Measurements from ENCODE around the gene ITGB2.
"Not testable (repeated sequence)": the region's sequence is repeated elsewhere in the genome, so short reads cannot be mapped to it uniquely, and the experiment has no call there.

The ITGB2 gene

DNA sequence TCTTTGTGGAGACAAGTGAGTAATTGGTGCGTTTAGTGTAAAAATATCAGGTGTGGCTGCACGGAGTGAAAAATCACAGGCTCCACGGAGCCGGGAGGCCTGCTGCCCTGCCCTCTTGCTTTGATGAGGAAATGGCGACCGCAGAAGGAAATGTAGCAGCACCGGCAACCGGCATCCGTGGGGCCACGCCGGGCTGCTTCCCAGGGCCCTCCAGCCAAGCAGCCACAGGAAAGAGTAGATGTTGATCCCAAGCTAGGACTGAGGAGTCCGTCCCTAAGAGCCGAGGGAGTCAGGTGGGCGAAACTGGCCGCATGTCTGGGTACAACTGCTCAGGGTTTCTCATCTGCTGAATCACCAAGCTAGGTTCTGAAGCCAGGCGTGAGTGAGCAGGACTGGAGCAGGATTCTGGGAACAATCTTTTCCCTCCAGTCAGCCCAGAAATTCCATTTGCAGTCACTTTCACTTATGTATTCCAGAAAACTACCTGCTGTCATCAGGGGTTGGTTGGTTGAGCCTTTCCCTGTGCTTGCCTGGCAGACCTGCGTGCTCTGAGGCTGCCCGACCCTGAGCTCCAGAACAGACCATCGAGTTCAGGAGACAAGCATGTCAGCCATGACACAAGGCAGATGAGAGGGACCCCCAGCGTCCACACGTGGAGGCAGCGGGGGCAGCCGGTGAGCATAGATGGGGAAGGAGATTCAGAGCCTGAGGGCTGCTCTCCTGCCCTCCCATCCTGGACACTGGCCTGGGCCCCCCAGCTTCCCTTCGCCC, 5.8 kb upstream of the ITGB2 start:
- DNase-seq: peak in 2 of 3 donors; percentile 58 to 63

DNA sequence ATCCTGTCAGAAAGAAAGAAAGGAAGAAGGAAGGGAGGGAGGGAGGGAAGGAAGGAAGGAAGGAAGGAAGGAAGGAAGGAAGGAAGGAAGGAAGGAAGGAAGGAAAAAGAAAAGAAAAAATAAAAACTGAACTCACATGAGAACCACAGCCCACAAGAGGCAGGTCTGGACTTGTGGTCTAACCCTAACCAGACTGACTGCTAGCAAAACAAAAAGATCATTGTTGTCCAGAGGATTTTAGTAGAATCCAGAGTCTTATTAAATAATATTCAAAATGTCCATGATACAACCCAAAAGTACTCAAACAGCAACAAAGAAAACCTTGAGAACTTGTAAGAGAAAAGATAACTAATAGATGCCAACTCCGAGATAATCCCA, 4.7 kb upstream of the ITGB2 start:
- DNase-seq: no peak

DNA sequence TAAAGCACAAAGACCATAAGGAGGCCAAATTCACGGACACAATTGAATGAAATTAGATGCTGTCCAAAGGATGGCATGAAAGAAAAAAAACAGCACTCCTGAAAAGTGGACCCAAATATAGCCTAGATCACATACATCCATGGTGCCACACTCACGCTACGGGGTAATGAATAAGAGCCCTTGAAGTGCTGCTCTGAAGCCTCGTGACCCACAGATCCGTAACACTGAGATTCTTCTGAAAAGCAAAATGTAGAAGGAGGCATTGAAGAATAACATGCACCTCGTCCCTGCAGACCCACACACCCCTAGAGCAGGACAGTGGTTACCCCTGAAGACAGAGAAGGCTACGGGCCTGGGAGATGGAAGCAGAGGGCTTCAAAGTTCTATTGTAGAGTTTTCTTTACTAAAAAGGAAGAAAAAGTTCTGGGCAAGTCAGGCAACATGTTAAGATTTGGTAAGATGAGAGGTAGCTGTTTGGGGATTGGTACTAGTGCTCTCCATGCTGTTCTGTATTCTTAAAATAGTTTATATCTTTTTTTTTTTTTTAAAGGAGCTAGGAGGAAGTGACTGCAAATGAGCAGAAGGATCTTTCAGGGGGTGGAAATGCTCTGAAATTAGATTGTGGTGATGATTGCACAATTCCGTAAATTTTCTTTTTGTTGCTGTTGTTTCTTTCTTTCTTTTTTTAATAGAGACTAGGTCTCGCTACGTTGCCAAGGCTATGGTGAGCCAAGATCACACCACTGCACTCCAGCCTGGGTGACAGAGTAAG, 4.1 kb upstream of the ITGB2 start:
- peak; percentile 80 to 95 (median 93) for DNase-seq

DNA sequence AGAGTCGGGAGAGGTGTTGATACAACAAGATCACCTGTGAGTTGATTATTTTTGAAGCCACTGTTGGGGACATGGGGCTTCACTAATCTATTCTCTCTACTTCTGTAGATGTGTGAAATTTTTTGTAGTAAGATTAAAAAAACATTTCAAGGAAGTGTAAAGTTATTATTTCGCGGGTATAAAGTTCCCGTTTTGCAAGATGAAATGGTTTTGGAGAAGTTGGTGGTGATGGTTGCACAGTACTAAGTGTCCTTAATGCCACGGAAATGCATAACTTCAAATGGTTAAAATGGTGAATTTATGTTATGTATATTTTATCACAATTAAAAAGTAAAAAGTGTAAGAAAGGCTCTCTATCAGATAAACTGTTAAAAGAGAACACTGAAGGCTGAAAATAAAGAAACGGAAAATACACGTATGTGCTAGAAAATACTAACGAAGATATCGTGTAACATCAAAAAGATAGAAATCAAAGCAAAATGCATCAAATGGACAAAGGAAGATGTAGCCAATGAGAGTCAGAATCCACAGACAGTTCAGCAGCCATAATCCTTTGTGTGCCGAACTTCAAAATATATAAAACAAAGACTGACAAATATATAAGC, 2.9 kb upstream of the ITGB2 start:
- DNase-seq: peak in 2 of 3 donors; percentile 69 to 73

GRCh38 chr21:44921928-44922327, 1.2 kb upstream of the ITGB2 start:
- DNase-seq: no peak

DNA sequence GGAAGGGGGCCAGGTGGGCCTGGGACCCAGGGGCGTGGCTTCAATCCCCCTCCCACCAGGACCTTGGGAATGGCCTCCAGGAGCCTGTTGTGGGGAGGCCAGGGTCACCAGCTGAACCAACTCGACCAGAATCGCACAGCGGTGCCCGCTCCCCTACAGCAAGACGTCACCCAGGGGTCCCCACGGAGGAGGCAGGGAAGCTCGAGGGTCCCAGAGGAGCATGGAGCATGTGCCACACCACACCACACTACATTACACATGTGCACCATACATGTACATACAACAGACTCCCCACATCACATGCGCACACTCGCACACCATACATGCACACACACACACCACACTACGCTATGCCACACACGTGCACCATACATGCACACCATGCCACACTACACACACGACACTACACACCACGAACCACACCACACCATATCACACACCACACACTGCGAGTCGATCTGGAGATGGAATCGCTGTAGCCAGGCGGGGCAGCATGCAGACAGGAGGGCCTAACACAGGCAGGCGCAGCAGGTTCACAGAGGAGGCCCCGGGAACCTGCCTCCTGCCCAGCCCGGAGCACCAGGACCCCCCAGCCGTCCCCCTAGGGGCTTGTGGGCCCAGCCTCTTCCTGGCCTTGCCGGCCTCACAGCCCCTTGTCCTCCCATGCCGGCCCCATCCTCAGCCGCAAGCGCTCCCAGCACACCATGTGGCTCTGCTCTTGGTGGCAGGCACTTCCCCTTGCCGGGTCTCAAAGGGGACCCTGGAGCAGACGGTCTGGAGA, 596 bp downstream of the ITGB2 start:
- DNase-seq: no peak

DNA sequence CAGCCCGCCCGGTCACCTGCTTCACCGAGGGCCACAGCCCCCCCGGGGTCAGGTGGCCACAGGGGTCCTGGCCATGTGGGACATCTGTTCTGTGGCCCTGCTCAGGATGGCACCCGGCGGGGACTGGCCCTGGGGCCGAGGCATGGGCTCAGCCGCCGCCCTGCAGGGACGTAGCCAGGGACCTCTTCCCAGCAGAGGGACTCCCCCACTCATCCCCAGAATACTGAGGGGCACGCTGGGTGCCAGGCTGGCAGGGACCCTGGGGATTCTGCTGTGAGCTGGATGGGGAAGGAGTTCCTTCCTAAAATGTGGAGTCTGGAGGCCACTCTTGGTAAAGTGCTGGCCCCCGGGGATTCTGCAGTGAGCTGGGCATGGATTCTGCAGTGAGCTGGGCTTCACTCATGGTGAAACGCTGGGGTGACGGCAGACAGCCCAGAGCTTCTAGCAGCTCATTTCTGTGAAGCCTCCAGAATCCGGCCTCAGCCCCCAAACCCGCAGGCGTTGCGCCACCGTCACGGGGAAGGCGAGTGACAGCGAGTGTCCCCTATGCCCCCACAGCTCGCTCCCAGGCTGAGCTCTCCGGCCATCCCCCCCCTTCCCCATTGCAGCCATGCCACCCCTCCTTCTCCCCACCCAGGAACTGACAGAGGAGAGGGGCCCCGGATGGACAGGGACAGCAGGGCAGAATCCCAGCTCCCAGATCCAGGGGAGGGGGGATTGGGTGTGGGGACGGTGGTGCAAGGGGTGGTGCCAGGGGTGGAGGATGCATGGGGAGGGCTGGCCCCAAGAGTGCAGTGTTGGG, 1.4 kb downstream of the ITGB2 start:
- DNase-seq: peak in 2 of 3 donors; percentile 56 to 59

DNA sequence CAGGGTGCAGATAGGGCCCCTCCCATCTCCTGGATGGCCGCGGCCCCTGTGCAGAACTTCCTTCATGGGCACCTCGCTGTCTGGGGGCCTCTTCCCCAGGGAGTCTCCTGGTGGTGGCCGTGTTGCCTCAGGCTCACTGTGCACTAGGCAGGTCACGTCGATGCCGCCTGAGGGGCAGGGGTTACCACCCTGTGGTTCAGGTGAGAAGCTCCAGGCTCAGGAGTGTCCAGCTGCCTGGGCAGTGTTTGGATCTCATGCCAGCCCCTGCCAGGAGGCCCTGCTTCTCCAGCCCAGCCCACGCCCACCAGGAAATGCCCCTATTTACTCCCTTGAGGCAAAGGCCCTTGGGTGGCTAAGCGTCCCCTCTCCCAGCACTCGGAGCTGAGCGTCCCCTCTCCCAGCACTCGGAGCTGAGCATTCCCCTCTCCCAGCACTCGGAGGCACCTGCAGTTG, 2.1 kb downstream of the ITGB2 start:
- DNase-seq: no peak

GRCh38 chr21:44918107-44918470, 2.6 kb downstream of the ITGB2 start:
- no peak for DNase-seq

- no peak for DNase-seq
Observed at GRCh38 chr21:44917446-44918106, 3.1 kb downstream of the ITGB2 start.

DNA sequence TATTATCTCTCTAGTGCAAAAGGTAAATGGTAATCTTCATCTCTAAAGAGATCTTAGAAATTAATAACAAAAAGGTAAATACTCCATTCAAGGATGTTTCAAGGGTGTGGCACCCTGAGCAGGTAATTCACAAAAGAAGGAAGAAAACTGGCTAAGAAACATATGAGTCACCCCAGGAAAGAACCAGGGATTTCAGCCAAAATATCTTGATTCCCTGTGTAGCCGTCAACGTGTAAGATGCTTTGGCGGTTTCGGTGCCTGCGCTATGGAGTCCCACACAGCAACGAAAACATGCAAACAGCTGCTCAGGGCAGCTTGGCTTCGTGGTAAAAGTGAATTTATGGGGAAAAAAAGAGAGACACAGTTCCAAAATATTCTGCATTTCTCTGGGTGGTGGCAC, 3.7 kb downstream of the ITGB2 start:
- no peak for DNase-seq

DNA sequence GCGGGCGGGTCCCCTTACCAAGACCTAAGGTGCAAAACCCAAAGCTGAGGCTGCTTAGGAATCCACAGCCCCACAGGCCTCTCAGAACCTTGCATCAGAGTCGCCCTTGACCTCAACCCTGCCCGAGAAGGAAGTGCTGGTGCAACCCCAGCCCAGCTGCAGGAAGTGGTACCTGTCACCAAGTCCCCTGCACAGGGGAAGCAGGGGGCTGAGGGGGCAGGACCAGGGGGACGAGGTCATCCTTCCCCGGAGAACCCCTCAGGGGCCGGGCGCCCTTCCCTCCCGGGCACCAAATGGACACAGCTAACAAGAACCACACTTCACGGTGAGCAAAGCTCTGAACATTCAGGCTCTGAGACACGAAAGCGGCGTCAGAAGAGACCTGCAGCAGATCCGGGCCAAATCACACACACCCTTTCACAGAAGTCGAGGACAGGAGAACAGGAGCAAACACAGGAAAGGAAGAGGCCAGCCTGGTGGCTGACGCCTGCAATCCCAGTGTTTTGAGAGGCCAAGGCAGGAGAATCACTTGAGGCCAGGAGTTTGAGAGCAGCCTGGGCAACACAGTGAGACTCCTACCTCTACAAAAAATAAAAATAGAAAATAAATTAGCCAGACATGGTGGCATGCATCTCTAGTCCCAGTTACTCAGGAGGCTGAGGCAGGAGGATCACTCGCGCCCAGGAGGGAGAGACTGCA, 6.4 kb downstream of the ITGB2 start:
- DNase-seq: peak; percentile 72 to 79 (median 76)

- DNase-seq: no peak
Observed at GRCh38 chr21:44913425-44914175, 7.1 kb downstream of the ITGB2 start.

DNA sequence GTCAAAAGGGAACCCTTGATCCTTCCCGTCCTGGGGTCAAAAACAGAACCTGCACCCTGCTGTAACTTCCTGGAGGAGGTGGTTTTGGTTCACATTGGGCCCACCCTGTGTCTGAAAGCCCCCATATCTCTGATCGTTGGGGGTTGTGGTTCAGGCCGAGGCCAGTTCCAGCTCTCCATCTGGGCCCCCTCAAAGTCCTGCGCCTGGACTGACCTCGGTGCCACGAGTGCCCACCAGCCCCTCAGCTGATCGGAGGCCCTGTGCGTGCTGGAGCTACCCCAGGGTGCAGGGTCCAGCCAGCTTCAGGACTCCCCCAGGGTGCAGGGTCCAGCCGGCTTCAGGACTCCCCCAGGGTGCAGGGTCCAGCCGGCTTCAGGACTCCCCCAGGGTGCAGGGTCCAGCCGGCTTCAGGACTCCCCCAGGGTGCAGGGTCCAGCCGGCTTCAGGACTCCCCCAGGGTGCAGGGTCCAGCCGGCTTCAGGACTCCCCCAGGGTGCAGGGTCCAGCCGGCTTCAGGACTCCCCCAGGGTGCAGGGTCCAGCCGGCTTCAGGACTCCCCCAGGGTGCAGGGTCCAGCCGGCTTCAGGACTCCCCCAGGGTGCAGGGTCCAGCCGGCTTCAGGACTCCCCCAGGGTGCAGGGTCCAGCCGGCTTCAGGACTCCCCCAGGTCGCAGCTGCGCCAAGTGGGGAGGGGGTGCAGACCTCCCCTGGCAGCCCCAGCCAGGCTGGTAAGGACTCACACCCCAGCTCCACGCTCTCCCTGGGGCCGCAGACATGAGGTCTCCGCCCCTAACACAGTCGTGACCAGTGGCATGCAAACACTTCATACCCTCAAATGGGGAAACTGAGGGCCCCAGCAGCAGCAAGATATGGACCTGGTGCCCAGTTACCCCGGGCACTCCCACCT, 7.9 kb downstream of the ITGB2 start:
- DNase-seq: not testable (repeated sequence)

DNA sequence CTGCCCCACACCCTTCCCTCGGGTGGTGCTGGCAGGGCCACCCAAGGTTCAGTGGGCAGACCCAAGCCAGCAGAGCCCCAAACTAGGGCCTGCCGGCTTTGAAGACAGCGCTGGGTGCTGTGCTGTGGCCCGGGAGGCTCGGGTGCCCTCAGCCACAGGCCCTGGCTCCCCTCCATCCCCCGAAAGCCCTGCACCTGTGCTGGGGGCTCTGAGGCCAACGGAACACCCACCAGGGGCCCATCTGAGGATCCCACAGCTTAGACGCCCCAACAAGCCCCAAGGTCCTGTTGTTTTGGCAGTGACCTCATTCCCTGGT, 8.6 kb downstream of the ITGB2 start:
- DNase-seq: no peak

GRCh38 chr21:44911384-44912157, 9.1 kb downstream of the ITGB2 start:
- DNase-seq: peak; percentile 84 to 88 (median 85)

DNA sequence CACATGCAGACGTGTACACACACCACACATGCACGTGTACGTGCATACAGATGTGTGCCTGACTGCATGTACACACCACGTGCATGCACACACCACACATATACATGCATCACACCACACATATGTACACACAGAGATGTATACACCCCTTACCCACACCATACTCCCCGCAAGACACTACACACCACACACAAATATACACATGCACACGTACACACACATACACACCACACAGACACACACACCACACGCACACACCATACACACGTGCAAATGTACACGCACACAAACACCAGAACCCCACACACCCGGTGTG, 9.7 kb downstream of the ITGB2 start:
- DNase-seq: no peak

- no peak for DNase-seq
Observed at GRCh38 chr21:44910229-44911067, 10.3 kb downstream of the ITGB2 start.

All from suppressor macrophage treated with lipopolysaccharide for 1 hour (primary cell).